Astrocyte (in vitro differentiated cells and primary cell): Measurements from ENCODE around the gene GMDS. TPM values are rescaled to one million over a fixed set of nuclear protein-coding genes. Genes with fewer than 3 reads are reported as not detected.

Source experiments
- DNase-seq: peaks from one replicate; pipeline ENCODE4 v3.0.0-alpha.2; 2010; ENCODE audit warnings: low read depth
- FAIRE-seq: peaks from 2 replicates; lab custom pipeline; 2011; peaks lifted over from hg19 to GRCh38; lab: Jason Lieb, UNC
- H2AFZ ChIP-seq: 2 replicates; pipeline ENCODE4 v1.6.0; 2012; ENCODE audit warnings: low read depth, low read length, inconsistent platforms
- H3K27ac ChIP-seq: 2 replicates; pipeline ENCODE4 v1.5.1; 2011; ENCODE audit warnings: low read depth, low read length, inconsistent platforms
- H3K27me3 ChIP-seq: 2 replicates; pipeline ENCODE4 v1.6.0; 2011; ENCODE audit warnings: low read length, inconsistent platforms; ENCODE audit not compliant: insufficient read depth
- H3K36me3 ChIP-seq: 2 replicates; pipeline ENCODE4 v1.5.1; 2011; ENCODE audit warnings: low read length, inconsistent platforms; ENCODE audit not compliant: insufficient read depth
- H3K4me1 ChIP-seq: 2 replicates; pipeline ENCODE4 v1.5.1; 2011; ENCODE audit warnings: low read length, inconsistent platforms; ENCODE audit not compliant: insufficient read depth
- H3K4me2 ChIP-seq: 2 replicates; pipeline ENCODE4 v1.6.0; 2012; ENCODE audit warnings: low read length, inconsistent platforms
- H3K4me3 ChIP-seq: 2 replicates; pipeline ENCODE4 v1.5.1; 2011; ENCODE audit warnings: low read depth, mild to moderate bottlenecking, low read length, inconsistent platforms; ENCODE audit not compliant: insufficient read depth
- H3K79me2 ChIP-seq: 2 replicates; pipeline ENCODE4 v1.6.0; 2012; ENCODE audit warnings: mild to moderate bottlenecking, low read length, inconsistent platforms; ENCODE audit not compliant: insufficient read depth
- H3K9ac ChIP-seq: 2 replicates; pipeline ENCODE4 v1.6.0; 2012; ENCODE audit warnings: mild to moderate bottlenecking, low read length, inconsistent platforms
- H3K9me3 ChIP-seq: 2 replicates; pipeline ENCODE4 v1.5.1; 2012; ENCODE audit warnings: low read depth, mild to moderate bottlenecking, low read length, inconsistent platforms; ENCODE audit not compliant: insufficient read depth
- H4K20me1 ChIP-seq: 2 replicates; pipeline ENCODE4 v1.6.0; 2012; ENCODE audit warnings: low read length, inconsistent platforms; ENCODE audit not compliant: insufficient read depth
- H3K27ac Mint-ChIP-seq: one replicate; pipeline ENCODE4 v1.8.0; 2021; ENCODE audit warnings: mild to moderate bottlenecking, mixed read lengths; ENCODE audit not compliant: unreplicated experiment
- H3K27me3 Mint-ChIP-seq: one replicate; pipeline ENCODE4 v1.8.0; 2021; ENCODE audit warnings: low read depth, mixed read lengths; ENCODE audit not compliant: unreplicated experiment
- H3K36me3 Mint-ChIP-seq: one replicate; pipeline ENCODE4 v1.8.0; 2021; ENCODE audit warnings: low read depth, mixed read lengths; ENCODE audit not compliant: unreplicated experiment
- H3K4me1 Mint-ChIP-seq: one replicate; pipeline ENCODE4 v1.8.0; 2021; ENCODE audit warnings: low read depth, mixed read lengths; ENCODE audit not compliant: unreplicated experiment
- H3K4me3 Mint-ChIP-seq: one replicate; pipeline ENCODE4 v1.8.0; 2021; ENCODE audit warnings: mild to moderate bottlenecking, moderate library complexity, mixed read lengths; ENCODE audit not compliant: unreplicated experiment
- H3K9me3 Mint-ChIP-seq: one replicate; pipeline ENCODE4 v1.8.0; 2021; ENCODE audit warnings: mild to moderate bottlenecking, mixed read lengths; ENCODE audit not compliant: unreplicated experiment
- EZH2 ChIP-seq: IDR thresholded peaks from 2 replicates; pipeline ENCODE4 v1.6.1; 2012; ENCODE audit warnings: mild to moderate bottlenecking, low read length, inconsistent platforms; ENCODE audit not compliant: insufficient read depth
- total RNA-seq: library from RNA; stranded (reverse); gene quantifications from 2 replicates; pipeline ENCODE4 v1.2.1, GENCODE V29; 2021
- TF ChIP-seq, protein P1 (sequence below): IDR thresholded peaks from 2 replicates; pipeline ENCODE4 v1.5.1; 2011; ENCODE audit warnings: low read depth, mild to moderate bottlenecking, inconsistent platforms, low read length, moderate library complexity; ENCODE audit not compliant: insufficient read depth

Gene GMDS
- total RNA-seq, 1 donor from 2014 or later, result 9.4 TPM

DNA sequence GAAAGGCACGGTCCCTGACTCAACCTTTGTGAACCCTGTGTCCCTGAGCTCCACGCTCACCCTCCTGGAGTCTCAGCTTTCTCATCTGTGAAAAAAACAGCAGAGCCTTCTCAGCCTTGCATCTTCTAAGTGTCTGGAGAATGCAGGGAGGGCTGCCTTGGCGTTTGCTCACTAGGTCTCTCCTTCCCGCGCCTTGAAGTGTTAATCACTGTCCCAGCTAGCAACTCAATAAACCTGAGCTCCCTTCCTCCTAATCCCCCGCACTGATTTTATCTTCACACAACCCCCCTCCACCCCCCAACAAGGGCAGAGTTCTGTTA, 670.6 kb downstream of the GMDS start:
- Histone ChIP-seq H3K9ac (peak overlapping the region; percentile 9), H3K4me2 (peak overlapping the region; percentile 73), H3K27ac (no peak overlapping the region), H3K4me1 (peaks cover 6% of the 10 kb centered on the region), H4K20me1 (no peaks in the 10 kb centered on the region), H3K27me3 (no peaks in the 10 kb centered on the region), H3K9me3 (no peaks in the 10 kb centered on the region), H2AFZ (peak overlapping the region; percentile 65), H3K79me2 (no peaks in the 10 kb centered on the region), H3K4me3 (no peak overlapping the region), H3K36me3 (no peaks in the 10 kb centered on the region)
- Mint-ChIP-seq H3K4me3 (peak overlapping the region; percentile 45), H3K9me3 (peaks cover 15% of the 10 kb centered on the region), H3K27me3 (peaks cover 8% of the 10 kb centered on the region), H3K36me3 (no peaks in the 10 kb centered on the region), H3K27ac (peak overlapping the region; percentile 83), H3K4me1 (peaks cover 31% of the 10 kb centered on the region)
- TF ChIP-seq, protein P1, sequence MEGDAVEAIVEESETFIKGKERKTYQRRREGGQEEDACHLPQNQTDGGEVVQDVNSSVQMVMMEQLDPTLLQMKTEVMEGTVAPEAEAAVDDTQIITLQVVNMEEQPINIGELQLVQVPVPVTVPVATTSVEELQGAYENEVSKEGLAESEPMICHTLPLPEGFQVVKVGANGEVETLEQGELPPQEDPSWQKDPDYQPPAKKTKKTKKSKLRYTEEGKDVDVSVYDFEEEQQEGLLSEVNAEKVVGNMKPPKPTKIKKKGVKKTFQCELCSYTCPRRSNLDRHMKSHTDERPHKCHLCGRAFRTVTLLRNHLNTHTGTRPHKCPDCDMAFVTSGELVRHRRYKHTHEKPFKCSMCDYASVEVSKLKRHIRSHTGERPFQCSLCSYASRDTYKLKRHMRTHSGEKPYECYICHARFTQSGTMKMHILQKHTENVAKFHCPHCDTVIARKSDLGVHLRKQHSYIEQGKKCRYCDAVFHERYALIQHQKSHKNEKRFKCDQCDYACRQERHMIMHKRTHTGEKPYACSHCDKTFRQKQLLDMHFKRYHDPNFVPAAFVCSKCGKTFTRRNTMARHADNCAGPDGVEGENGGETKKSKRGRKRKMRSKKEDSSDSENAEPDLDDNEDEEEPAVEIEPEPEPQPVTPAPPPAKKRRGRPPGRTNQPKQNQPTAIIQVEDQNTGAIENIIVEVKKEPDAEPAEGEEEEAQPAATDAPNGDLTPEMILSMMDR, result no peak
- TF ChIP-seq EZH2, result no peak
- no peak for DNase-seq
- no peak for FAIRE-seq

GRCh38 chr6:1574083-1574761, 671.2 kb downstream of the GMDS start:
- H3K27ac ChIP-seq, result no peak overlapping the region
- no peak overlapping the region for H3K4me2 ChIP-seq
- DNase-seq (no peak), FAIRE-seq (no peak)
- H3K4me1 Mint-ChIP-seq, result peaks cover 30% of the 10 kb centered on the region
- peaks cover 6% of the 10 kb centered on the region for H3K4me1 ChIP-seq
- TF ChIP-seq, protein P1, result no peak
- TF ChIP-seq EZH2, result no peak
- H3K9me3 Mint-ChIP-seq, result peaks cover 15% of the 10 kb centered on the region
- H3K27me3 Mint-ChIP-seq, result peaks cover 8% of the 10 kb centered on the region
- no peak overlapping the region for H2AFZ ChIP-seq
- H3K79me2 ChIP-seq, result no peaks in the 10 kb centered on the region
- H3K4me3 Mint-ChIP-seq, result peak overlapping the region; percentile 20
- no peaks in the 10 kb centered on the region for H3K27me3 ChIP-seq
- H3K4me3 ChIP-seq, result no peak overlapping the region
- no peaks in the 10 kb centered on the region for H4K20me1 ChIP-seq
- no peak overlapping the region for H3K9ac ChIP-seq
- no peaks in the 10 kb centered on the region for H3K36me3 ChIP-seq
- peak overlapping the region; percentile 83 for H3K27ac Mint-ChIP-seq
- H3K36me3 Mint-ChIP-seq, result no peaks in the 10 kb centered on the region
- H3K9me3 ChIP-seq, result no peaks in the 10 kb centered on the region
